Measurements from ENCODE around the gene ABL1.
"Not testable (repeated sequence)": the region's sequence is repeated elsewhere in the genome, so short reads cannot be mapped to it uniquely, and the experiment has no call there.

The ABL1 gene

DNA sequence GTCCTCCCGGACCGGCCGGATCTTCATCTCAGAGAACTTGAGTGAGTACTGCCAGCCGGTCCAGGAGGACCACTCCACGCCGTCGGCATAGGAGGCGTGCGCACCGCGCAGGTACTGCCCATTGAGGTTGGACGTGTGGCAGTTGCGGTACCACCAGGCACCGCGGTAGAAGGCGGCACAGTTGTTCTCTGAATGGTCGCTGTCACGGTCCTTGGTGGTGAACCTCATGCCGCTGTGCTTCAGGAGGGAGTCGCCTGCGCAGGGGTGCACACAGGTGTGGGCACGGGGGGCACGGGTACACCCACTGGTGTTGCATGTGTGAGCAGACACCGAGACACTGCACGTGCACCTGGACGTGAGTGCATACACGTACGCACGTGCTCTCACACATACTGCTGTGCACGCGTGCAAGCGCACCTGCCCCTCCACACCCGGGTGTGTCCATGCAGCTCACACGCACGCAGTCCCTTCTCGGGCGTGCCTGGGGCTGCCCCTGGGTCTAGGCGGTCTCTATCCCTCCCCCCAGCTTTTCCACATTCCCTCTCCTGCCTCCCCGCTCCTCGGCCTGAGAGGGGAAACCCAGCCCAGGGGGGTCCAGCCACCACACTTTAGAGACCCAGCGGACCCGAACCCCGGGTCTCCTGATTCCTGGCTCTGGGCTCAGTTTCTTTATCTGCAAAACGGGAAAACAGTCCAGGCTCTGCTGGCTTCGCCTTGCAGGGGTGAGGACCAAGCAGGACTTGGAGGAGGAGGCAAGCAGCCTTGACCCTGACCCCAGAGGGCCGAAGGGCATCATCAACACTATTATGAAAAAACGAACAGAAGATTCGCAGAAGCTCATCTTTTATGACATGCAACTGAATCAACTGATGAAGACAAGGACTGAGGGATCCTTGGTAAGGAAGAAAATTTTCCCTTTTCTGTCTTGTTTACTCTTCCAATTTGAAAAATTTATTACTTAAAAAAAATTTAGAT, 69.3 kb downstream of the ABL1 start:
- DNase-seq (ENCODE audit: low read depth), result no peak

DNA sequence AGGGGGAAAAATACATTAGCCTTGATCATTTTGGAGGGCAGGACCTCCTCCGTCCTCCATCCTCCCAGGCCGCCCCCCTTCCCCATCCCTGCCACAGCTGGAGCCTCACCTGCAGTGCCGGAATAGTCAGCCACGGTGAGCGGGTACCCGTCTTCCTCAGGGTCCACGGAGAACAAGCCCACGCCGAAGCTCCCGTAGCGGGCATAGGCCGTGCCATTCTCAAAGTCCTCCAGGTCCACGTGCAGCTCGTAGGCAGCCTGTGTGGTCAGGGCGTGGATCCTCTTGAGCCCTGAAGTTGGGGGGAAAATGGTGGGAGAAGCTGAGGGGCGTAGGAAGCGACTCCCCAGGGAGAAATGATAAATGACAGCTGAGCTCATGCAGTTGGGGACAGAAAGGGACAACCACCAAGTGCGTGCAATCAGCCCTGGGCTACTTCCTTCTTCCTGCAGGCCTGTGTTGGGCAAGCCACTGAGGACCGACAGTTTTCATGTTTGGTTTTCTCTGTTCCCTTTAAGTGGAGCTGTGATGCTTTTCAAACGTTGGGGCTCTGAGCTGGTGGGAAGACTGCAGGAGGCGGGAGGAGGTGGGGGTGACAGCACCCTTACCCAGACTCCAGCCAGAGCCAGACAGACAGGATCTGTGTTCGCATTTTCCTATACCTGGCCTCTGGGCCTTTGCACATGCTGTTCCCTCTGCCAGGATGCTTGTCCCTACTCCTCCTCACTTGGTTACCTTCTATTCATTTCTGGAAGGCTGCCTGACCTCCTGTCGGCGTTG, 70.3 kb downstream of the ABL1 start:
- DNase-seq (ENCODE audit: low read depth), result no peak

DNA sequence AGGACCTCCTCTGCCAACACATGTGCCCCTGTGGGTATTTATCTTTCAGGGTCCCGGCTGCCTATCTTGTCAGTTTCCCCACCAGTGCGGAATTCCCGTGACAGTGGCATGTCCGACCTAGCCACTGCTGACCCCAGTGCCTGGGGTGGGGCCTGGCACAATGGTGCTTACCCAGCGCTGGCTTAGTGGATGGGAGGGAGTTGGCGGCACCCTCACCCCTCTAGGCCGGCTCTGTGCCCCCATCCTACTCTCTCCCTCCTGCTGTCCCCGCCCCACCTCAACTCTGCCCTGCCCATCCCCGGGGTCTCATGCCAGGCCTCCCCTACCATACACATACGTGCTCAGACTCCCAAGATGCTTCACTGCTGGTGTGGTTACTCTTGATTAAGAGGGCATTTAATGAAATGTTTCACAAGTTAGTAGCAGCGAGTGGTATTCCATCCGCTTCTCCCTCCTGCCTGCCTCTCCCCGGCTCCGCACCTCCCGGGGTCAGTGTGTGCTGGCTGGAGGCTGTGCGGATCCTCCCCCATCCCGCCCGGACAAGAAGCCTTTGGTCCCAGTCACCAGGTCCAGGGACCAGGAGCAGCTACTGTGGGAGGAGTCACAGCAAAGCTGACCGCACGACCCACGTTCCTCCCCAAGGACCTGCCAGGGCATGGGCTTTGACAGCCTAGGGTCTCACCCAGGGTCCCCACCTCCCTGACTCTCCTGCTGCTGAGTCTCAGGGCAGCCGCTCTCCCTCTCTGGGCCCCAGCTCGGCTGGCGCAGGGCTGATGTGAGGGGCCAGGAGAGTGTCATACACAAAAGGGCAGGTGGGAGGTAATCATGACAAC, 71.1 kb downstream of the ABL1 start:
- no peak for DNase-seq (ENCODE audit: low read depth)

DNA sequence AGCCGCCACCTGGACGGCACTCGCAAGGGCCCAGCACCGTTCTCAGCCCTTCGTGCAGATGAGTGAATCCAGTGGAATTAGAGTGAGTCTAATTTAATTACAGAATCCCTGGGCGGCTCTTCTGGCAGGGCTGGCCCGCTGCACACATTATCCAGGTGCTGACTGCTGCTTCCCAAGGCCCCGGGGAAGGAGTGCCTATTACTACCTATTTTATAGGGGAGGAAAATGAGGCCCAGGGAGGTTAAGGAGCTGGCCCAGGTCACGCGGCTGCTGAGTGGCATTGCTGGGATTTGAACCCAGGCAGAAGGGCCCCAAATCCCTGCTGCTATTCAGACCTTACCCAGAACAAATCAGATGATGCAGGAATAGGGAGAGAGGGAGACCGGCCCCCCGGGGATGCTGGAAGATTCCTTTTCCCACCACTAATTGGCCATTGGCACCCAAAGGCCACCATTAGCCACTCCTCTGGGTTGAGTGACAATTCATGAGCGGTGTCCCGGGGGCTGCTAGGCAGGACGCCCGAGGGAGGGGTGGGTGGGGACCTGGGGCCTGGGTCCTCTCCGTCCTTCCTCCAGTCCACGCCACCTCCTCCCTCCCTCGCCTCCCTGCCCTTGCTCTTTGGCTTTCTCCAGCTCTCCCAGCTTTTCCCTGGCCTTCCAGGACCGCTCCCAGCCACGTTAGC, 71.8 kb downstream of the ABL1 start:
- no peak for DNase-seq (ENCODE audit: low read depth)

DNA sequence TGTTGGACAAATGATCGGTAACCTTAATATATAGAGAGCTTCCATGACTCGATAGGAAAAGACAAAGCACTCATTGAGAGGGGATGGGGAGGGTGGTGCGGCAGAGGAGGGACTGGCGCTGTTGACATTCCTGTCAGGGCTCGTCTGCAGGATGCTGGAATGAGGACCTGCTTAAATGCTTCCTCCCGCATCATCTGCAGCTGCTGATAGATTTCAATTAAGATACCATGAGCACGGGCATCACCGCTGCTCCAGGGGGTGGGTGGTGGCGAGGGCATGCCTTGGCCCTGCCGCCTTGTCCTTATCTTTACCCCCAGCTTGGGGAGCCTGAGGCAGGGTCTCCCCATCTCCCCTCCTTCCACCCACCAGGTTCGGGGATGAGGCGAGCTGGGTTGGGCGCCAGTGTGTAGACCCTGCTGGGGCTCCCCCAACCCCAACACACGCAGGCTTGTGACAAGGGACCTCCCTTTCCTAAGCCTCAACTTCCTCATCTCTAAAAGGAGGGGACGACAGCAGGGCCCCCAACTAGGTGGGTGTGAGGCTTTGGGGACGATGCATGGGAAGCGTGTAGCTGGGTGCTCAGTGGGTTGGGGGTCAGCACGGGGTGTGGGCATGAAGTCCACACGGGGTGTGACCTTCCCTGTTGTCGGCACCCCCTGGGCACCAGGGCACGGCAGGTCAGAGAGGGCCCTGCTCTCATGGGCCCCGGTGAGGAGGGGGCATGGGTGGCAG, 73.3 kb downstream of the ABL1 start:
- no peak for DNase-seq (ENCODE audit: low read depth)

DNA sequence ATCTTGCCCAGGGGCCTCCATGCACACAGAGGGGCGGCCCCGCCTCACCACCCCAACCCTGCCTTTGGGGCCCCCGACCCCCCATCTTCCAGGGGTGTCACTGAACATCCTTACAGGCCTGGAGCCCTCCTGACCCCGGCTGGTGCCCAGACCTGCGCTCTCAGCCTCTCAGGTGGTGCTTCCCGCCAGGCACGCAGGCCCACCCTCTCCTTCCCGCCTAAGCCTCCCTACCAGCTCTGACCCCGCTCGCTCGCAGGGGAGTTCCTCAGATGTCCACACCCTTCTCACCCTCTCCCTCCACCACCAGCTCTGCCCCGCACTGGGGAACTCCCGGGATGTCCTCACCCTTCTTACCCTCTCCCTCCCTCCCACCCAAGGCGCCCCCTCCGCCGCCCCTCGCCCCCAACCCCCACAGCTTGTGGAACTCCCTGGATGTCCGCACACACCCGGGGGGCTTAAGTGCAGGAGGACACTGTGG, 73.9 kb downstream of the ABL1 start:
- no peak for DNase-seq (ENCODE audit: low read depth)

DNA sequence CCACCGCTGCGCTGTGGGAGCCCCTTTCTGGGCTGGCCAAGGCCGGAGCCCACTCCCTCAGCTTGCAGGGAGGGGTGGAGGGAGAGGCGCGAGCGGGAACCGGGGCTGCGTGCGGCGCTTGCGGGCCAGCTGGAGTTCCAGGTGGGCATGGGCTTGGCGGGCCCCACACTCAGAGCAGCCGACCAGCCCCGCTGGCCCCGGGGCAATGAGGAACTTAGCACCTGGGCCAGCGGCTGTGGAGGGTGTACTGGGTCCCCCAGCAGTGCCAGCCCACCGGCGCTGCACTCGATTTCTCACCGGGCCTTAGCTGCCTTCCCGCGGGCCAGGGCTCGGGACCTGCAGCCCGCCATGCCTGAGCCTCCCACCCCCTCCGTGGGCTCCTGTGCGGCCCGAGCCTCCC, 75.0 kb downstream of the ABL1 start:
- not testable (repeated sequence) for DNase-seq (ENCODE audit: low read depth)

DNA sequence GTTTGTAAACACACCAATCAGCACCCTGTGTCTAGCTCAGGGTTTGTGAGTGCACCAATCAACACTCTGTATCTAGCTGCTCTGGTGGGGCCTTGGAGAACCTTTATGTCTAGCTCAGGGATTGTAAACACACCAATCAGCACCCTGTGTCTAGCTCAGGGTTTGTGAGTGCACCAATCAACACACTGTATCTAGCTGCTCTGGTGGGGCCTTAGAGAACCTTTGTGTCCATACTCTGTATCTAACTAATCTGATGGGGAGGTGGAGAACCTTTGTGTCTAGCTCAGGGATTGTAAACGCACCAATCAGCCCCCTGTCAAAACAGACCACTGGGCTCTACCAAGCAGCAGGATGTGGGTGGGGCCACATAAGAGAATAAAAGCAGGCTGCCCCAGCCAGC, 75.6 kb downstream of the ABL1 start:
- not testable (repeated sequence) for DNase-seq (ENCODE audit: low read depth)

DNA sequence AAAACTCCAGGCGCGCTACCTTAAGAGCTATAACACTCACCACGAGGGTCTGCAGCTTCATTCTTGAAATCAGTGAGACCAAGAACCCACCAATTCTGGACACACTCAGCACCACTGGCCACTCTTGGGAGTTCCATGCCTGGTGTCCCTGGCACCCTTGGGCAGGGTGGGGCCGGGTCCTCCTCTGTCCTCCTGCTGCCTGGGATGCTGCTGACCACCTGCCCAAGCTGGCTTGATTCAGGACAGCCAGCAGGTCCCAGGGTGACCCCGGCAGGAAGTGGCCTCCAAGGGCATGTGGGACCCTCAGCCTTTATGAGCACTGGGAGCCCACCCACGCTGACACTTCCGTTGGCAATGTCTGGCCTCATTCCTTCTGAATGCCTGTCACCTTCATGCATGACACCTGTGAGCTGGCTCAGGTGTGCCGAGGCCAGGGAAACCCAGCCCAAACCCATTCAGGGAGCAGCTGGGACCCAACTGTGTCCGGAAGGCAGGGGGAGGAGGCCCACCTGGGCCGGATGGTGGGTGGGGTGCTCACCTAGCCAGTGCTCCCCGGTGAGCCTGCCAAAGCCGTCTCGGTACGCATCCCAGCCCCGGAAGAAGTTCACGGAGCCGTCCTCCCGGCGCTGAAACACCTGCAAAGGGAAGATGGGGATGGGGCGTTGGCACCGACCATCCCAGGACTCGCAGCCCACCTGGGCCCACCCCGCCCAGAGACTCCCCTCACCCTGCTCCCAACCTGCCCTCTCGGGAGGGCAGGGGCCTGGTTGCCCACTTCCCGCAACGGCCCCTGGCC, 76.4 kb downstream of the ABL1 start:
- no peak for DNase-seq (ENCODE audit: low read depth)

DNA sequence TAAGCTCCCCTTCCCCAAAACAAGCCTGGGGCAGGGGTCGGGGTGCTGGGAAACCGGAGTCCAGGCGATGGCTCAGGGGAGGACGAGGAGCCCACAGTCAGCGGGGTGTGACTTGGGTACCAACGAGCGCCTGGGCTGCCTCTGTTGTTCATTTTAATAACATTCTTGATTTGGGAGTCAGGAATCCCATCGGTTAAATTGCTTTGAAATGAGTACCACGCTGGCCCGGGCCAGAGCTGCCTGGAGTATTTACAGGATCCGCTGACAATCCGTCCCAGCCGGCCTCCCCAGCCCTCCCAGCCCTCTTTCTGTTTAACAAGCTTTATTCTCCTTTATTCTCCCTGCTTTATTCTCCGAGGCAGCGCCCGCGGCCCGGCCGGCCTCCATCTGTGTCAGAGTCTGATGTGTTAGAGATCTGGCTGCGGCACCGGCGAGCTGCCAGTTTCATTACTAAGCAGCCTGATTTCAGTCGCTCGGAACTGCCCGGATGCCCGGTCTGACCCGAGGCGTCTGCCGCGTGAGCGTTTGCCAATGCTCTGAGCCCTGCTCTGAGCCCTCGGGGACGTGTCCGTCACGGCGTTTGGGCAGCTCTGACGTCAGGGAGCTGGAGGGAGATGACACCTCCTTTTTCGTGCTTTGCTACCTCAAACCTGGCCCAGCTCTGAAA, 78.0 kb downstream of the ABL1 start:
- no peak for DNase-seq (ENCODE audit: low read depth)

DNA sequence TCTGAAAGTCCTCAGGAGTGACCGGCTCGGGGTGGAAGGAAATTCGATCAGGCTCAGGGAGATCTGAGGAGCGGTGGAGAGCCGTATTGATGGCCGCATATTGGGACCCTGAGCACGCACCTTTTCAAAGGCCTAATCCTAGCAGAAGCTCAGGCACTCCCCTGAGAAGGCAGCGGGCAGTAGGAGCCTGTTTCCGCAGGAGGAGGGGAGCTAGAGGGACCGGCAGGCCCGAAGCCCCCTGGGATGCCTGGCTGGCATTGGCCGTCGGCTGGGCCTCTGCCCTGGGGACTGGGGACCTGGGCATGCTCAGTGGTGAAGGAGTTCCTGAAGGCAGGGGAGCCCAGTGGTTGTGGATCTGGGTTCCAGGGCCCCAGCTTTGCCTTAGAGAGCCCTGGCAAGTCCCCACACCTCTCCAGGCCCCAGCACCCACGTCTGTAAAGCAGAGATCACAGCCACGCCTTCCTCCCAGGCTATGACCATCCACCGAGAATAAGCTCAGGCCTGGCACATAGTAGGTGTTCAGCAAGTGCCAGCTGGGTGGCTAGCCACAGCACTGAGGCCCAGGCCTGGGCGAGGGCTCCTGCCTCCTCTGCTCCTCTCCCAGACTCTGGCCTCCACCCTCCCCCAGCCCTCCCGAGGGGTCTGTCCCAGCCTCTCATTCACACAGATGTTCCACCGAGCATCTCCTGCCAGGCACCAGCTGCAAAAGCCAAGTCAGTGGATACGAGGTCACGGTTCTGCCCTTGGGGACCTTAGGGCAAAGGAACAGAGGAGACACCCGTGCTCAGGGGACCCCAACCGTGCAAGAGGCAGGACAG, 78.8 kb downstream of the ABL1 start:
- DNase-seq (ENCODE audit: low read depth), result no peak

DNA sequence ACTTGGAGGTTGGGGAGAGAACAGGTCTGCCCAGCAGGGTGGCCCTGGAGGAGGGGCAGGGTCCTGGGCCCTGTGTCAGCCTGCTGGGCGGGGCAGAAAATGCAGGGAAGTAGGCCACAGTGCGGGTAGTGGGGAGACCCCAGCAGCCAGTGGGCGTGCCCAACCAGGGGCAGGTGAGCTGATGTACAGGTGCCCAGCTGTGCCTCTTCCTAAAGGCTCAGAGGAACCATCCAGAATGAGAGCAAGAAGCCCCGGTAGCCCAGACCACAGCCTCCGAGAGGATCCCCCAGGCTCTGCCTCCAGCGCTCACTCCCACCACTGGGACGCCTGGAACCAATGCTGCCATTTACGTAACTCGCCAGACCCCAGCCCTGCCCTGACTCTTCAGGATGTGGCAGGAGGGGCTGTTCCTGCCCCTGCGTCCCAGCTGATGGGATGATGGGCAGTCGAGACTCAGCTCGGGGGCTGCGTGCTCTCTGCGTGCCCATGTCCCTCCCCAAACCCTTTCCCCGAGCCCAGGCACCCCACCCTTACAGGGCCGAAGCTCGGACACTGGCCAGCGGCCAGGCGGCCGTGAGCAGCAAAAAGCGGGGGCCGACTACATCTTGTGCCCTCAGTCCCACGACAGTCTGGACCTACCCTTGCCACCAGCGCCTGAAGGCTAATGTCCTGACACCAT, 79.5 kb downstream of the ABL1 start:
- no peak for DNase-seq (ENCODE audit: low read depth)

DNA sequence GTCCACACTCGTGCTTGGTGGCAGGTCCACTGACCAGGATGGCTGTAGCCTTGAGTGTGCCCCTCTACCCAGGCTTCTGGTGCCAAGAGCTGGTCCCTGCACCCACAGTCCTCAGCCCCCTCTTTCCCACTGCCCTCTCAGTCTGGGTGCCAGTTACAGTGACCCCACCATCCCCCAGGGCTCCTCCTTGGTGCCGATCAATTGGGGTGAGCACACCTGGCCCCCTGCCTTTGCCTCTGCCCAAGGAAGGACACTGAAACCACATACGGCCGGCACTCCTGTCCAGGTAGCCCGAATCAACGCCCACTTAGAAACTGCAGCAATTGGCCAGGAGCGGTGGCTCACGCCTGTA, 80.0 kb downstream of the ABL1 start:
- DNase-seq (ENCODE audit: low read depth), result no peak

DNA sequence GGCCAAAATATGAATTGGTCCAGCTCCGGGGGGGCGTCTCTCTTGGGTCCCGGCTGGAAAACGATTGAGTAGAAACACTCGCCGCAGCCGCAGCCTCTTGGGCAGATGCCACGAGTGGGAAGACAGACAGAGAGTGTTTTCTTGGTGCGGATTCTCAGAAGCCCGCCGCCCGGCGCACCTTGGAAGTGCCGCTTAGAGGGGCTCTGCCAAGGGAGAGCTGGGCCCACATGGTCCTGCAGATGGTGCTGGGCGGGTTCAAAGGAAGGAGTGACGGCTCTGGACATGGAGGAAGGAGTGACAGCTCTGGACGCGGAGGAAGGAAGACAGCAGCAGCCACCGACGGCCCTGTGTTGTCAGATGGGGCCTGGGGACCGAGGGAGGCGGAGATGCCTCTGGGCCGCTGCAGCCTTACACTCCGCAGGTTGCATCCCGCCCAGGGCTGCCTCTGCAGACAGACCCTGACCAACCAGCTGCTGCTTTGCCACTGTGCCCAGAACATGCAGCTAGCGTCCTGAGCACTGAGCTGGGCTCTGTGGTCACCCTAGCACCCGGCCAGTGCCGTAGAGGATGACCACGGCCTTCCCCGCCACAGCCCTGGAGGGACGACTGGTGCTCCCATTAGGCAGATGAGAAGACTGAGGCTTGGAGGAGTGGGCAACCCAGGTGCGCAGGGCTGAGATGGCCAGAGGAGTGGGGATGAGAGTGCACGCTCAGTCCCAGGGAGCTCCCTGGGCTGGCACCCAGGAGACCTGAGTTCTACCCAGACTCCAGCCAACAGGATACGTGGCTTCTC, 82.3 kb downstream of the ABL1 start:
- DNase-seq (ENCODE audit: low read depth), result no peak

DNA sequence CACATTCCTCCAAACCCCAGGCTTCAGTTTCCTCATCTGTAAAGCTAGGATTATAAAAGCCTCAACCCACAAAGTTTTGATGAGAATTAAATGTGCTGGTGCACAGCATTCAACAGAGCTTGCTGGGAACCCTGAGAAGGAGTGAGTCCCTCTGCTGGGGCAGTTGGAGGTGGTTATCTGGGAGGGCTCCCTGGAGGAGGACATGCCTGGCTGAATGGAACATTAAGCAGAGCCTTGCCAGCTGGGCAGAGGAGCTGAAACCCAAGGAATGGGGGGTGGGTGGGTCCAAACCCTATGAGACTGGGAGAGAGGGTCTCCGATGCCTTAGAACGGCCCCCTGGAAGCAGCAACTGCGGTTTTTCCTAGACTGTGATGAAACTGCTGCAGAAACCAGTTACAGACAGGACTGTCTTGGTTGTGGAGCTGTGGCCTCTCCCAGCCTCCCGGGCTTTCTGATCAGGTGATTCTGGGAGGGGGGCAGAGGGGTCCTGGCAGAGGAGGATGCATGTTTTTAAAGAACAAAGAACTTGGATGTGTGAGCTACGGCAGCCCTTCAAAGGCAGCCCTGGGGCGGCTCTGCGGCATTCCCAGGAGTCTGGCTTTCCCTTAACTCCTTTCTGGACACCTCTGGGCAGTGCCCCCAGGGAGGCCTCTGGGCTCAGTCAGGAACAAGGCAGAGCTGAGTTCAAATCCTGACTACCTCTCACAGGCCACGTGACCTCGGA, 83.2 kb downstream of the ABL1 start:
- no peak for DNase-seq (ENCODE audit: low read depth)

DNA sequence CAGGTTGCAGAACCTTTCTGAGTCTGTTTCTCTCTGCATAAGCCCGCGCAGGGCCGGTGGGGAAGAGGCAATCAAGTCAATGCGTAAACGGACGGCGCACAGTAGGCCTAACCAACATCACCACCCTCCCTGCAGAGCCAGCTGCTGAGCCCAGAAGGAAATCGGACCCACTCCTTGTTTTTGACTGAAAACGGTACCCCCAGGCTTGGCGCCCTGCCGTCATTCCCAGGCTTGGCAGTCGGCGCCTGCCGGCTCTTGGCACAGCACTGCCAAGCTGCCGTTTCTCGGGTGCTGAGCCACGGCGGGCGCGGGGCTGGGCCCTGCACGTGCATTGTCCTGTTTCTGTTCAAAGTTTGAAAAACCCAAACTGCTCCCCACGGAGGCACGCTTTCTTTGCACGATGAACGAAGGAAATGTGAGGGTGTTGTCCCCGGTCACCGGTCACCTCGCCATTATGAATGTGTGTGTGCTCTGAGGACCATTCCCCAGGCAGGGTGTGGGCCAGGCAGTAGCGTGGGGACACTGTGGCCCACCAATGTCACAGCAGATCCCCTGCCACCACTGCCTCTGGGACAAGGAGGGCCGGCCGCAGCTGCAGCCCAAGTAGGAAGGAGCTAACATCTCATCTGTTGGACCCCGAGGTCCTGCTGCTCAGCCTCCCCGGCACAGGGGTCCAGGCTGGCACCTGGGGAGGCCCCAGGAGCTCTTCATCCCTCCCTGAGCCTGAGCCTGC, 83.9 kb downstream of the ABL1 start:
- no peak for DNase-seq (ENCODE audit: low read depth)

Data from stimulated activated CD4-positive, alpha-beta T cell treated with anti-CD3 and anti-CD28 coated beads, Interleukin-2, amount 100 ng/mL, for 4 hours (primary cell).